Activated naive CD4-positive, alpha-beta T cell treated with anti-CD3 and anti-CD28 coated beads, Interleukin-2, amount 50 U/mL, for 16 hours (primary cell): Measurements from ENCODE around the gene ASXL2.
"Not testable (repeated sequence)": the region's sequence is repeated elsewhere in the genome, so short reads cannot be mapped to it uniquely, and the experiment has no call there.

Source experiments
- DNase-seq: peaks from one replicate; pipeline ENCODE4 v3.0.0-alpha.2; 2020

Gene ASXL2

DNA sequence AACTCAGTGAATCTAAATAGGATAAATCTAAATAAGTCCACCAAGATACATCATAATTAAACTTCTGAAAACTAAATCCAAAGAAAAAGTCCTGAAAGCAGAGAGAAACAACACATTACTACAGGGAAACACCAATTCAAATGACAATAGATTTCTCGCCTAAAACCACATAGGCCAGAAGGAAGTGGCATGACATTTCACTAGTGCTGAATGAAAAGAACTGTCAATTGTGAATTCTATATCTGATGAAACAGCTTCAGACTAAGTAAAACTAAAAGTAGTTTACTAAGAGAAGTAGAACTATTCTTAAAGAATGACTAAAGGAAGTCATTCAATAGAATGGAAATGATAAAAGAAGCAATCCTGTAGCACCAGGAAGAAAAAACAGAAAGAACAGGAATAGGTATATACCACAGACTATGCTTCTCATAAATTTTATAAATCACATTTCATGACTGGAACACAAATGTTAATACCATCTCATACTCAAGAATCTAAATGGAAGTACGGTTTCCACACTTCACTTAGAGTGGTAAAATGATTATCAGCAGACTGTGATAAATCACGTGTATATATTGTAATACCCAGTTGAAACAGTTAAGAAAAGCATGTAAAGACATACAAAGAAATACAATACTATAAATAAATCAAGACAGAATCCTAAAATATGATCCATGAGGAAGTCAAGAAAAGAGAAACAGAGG lies 46.4 kb downstream of the ASXL2 start:
- no peak for DNase-seq

DNA sequence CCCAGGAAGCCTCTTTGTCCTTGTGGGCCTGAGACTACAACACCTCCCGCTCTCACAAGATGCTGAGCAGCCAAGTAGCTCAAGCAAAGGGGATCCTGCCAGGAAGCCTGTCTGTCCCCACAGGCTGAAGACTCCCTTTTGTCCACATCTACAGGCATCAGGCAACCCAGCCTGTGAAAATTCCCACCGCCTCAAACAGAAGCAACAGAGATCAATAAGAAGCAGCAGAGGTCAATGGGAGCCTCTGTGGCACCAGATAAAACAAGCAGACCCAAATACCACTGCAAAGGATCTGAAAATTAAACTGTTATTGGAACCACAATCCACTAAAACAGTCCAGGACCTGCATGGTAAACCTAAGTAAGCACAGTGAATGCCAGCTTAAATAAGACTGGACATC lies 48.5 kb downstream of the ASXL2 start:
- no peak for DNase-seq

DNA sequence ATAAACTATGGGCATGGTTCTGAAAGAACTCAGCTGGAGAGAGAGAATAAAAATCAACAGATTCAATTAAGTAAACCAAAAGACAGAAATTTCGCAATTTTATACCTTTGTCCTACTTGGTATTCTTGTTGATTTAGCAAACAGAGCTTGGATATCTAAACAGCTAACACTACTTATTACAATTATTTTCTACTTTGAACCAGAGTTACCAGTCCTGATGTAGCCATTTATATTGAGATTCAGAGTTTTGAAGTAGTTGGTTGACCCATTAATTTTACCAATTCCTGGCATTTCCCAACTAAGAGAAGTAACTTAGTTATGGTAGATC lies 48.9 kb downstream of the ASXL2 start:
- no peak for DNase-seq

DNA sequence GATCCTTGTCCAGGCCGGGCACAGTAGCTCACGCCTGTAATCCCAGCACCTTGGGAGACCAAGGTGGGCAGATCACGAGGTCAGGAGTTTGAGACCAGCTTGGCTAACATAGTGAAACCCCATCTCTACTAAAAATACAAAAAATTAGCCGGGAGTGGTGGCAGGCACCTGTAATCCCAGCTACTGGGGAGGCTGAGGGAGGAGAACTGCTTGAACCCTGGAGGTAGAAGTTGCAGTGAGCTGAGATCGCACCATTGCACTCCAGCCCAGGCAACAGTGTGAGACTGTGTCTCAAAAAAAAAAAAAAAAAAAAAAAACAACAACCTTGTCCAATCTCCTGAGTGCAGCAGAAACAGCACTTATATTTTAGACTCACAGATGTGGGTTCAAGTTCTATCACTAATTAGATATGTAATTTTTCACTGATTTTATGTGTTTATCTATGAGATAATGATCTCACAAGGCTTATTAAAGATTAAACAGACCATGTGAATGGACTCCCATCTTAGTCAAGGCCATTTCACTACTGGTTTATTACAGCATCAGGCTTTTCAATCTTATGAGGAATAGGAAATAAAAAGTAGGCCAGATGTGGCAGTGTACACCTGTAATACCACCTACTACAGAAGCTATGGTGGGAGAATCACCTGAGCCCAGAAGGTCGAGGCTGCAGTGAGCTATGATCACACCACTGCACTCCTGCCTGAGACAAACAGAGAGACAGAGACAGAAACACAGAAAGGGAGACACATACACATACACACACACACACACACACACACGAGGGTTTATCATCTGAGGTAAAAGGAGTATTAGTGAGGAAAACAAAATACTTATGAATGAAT lies 49.5 kb downstream of the ASXL2 start:
- not testable (repeated sequence) for DNase-seq

DNA sequence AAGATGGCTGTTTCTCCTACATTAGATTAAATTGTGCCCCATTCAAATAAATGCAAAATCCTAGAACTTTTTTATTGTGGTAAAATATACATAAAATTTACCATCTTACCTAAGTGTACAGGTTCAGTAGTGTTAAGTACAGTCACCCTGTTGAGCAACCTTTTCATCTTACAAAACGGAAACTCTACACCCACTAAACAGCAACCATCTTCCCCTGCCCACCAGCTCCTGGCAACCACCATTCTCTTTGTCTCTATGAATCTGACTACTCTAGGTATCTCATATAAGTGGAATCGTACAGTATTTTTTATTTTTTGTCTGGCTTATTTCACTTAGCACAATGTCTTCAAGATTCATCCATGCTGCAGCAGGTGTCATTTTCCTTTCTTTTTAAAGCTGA lies 53.0 kb downstream of the ASXL2 start:
- DNase-seq, result peak; percentile 58

DNA sequence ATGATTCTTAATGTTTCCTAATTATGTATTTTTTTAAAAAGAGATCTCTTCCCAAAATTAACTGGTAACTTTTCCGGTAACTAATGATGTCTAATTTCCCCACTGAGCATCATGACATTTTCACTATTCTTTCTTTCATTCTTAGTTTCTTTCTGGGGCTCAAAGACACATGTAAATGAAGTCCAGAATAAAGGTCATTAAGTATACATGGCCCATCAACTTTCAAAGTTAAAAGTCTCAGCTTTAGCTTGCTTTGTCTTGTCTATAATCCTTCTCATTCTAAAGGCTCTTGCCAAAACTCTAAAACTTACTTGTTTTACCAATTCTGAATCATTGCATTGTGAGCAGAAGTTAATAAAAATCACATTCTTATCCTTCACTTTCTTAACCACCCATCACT lies 53.6 kb downstream of the ASXL2 start:
- DNase-seq, result no peak

DNA sequence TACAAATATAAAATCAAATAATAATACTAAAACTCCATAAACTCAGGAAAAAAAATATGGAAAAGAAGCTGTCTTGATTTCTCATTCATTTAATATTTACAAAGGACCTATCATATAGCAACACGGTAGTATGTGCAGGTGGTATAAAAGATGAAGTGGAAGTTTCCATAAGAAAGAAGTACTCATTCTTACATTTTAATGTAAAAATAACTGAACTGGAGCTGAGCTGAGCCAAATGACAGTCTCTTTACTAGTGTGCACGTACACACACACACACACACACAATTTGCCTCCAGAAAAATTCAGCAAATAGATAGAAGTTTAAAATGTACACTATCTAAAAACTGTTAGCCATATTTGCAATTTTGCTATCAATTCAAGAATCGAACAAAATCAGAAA lies 54.1 kb downstream of the ASXL2 start:
- no peak for DNase-seq

DNA sequence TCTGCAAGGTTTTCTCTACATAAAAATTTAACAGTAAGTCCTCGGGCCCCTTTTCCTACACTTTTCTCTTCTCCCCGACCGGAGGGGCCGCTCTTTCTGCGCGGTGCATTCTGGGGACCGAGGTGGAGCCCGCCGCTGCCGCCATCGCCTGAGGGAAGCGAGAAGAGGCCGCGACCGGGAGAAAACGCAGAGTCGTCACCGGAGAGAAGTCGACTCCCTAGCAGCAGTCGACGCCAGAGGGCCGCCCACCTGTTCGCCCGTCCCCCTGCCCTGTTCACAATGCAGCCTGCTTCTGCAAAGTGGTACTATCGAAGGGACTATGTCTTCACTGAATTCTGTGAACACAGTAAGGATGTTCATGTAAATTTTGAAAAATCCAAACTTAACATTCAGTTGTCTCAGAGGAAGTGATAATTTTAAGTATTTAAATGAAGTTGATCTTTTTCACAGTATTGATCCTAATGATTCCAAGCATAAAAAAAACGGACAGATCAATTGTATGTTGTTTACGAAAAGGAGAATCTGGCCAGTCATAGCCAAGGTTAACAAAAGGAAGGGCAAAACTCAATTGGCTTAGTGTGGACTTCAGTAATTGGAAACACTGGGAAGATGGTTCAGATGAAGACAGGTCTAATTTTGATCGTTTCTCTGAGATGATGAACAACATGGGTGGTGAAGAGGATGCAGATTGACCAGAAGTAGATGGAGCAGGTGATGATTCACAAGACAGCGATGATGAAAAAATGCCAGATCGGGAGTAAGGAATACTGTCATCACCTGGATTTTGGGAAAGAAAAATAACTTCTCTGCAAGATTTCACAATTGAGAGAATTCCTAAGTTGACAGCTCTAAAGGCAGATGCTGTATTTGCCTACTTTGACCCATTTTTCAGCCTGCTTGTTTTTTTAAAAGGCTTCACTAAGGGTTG lies 55.8 kb downstream of the ASXL2 start:
- peak; percentile 59 for DNase-seq

DNA sequence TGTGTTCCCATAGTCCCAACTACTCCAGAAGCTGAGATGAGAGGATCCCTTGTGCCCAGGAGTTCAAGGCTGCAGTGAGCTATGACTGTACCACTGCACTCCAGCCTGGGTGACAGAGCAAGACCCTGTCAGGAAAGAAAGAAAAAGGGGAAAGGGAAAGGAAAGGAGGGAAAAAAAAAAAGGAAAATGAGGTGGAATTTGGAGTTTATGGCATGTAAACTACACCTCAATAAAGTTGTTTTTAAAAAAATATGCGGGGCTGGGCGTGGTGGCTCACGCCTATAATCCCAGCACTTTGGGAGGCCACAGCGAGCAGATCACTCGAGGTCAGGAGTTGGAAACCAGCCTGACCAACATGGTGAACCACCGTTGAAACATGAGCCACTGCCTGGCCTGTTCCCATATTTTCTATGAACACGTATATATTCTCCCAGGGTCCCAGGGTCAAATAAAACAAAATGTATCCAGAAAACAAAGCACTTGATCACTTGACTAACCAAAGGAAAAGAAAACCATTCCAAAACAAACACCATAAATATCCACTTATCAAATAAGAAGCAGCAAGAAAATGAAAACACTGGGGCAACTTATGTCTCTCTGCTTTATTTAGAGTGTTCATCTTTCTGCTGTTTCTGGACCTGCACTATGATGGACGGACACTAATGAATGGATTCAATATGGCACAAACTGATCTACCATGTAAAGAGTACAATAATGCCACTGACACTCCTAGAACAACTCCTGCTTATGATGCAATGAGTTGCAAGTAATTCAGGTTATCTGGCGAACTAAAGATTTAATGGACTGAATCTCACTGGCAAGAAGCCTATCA lies 56.8 kb downstream of the ASXL2 start:
- no peak for DNase-seq

DNA sequence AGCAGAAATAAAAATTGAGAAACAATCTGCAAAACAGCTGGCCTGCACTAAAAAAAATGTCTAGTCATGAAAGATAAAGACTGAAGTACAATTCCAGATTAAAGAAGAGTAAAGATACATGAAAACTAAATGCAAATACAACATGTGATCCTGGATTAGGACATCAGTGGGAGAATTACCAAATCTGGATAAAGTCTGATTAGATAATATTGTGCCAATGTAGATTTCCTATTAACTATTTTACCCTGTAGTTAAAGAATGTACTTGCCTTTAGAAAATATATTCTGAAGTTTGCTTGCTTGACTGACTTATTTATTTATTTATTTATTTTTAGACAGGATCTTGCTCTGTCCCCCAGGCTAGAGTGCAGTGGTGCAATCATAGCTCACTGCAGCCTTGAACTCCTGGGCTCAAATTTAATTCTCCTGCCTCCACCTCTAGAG lies 58.7 kb downstream of the ASXL2 start:
- DNase-seq, result no peak

DNA sequence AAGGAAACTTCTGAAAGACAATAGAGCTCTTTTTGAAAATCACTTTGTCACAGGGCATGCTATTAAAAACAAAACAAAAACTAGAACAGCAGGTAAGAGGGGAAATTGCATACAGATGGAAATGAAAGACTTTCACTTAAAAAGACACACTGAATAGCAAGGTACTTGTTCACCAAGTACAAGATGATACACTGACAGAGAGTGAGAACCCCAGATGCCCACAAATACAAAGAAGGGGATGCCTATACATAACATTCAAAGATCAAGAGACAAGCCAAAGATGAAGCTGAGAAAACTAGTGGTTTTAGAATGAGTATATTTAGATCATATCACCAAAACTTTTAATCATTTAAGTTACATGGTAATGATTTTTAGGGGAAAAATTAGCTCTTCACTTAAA lies 60.7 kb downstream of the ASXL2 start:
- DNase-seq, result no peak

DNA sequence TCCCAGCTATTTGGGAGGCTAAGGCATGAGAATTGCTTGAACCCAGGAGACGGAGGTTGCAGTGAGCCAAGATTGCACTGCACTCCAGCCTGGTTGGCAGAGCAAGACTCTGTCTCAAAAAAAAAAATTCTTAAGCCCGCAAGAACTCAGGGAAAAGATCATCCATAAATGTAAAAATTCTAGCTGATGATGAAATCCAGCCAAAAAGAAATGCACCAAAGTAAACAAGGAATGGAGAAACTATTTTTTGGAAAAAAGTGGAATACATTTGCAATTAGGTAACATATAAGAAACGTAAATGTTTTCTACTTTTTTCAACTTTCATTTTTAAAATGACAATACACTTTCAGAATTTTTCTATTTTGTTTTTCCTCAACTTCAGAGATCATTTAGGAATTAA lies 61.3 kb downstream of the ASXL2 start:
- DNase-seq, result no peak

DNA sequence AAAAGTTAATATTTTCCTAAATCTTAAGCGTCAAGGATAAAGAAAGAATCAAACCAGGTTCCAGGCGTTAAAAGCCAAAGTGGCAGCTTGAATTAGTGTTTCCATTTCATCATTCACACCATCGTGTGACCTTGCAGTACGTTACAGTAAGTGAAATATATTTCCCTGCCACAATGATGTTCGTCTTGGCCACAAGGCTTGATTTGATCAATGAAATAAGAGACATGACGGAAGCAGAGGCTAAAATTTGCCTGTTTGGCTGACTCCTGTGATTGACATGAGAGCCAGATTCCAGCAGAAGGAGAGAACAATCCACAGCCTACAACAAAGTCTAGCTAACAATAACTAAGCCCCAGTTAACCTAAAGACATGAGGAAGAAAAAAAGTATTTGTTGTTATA lies 62.0 kb downstream of the ASXL2 start:
- no peak for DNase-seq

DNA sequence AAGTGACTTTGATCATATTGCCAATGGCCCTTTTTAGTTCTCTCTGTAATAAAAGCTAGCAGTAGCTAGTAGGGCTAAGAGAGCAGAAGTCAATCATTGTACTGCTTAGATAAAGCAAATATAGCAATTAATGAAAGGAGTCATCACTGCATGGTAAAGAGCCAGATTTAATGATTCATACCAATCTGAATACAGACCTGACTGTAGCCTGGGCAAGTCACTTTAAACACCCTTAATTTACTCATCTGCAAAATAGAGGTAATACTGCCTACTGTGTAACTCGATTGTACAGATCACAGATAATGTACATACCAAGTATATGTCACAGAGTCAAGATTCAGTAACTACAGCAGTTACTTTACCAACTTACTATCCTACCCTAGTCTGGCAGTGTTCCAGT lies 63.6 kb downstream of the ASXL2 start:
- no peak for DNase-seq

DNA sequence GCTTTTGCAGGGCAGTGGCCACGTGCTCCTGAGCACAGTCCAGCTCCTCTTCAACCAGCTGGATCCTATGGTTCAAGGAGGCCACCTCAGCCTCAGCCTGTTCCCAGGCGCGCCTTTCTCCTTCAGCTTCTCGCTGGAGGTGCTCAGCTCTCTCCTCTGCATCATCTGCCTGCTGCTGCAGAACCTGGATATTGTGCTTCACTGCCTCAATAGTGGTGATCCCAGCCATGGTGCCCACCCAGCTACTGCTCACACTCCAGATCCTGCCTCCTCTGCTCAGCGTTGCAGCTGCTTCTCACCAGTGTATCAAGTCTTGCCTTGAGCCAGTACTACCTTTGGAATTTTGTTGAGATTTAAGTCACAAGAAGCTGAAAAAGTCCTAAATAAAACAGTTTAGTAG lies 67.9 kb downstream of the ASXL2 start:
- no peak for DNase-seq

DNA sequence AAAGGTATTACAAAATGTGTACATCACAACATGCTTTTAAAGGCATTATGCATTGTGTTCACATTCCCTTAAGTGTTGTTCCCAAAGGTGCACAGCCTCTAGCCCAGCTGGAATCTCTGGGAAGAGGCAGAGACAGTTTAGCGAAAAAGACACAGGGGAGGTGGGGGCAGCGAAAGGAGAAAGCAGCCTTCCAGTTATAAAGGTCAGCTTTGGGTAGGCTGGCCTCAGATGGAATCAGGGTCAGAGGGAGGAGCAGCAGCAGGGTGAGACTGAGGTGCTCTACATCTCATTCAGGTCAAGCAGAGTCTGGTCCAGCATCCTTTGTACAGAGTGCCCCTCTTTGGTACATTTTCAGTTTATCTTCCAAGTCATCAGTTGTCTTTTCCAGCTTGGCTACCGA lies 68.6 kb downstream of the ASXL2 start:
- DNase-seq, result no peak

DNA sequence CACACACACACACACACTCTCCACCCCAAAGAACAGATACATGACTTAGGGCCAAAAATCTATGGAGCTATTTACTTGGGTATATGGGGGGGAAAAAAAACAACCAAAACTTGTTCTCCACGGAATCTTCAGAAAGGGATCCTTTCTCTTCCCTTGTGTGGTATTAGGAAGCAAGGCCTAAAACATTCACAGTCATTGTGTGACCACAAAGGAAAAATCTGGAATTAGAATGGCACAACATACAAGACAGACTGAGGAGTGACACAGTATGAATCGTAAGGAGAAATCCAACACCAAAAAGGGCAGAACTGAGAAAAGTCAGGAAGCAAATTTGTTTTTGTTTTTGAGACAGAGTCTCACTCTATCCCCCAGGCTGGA lies 70.3 kb downstream of the ASXL2 start:
- no peak for DNase-seq

DNA sequence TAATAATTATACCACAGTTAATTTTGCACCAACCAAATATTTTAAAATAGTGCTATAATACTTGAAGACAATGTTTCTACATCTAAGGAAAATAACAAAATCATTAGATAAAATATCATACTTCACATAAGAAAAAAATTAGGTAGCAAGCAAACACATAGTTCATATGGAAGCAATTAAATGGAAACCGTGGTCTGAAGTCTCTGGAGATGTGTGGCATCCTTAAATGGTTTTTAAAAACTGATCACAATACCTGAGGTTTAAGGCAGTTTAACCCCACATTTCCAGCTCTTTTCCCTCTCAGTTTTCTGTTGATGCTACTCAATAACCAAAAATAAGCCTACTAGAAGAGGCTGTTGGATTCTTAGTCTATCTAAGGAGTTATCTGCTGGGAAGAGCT lies 71.3 kb downstream of the ASXL2 start:
- DNase-seq, result no peak

DNA sequence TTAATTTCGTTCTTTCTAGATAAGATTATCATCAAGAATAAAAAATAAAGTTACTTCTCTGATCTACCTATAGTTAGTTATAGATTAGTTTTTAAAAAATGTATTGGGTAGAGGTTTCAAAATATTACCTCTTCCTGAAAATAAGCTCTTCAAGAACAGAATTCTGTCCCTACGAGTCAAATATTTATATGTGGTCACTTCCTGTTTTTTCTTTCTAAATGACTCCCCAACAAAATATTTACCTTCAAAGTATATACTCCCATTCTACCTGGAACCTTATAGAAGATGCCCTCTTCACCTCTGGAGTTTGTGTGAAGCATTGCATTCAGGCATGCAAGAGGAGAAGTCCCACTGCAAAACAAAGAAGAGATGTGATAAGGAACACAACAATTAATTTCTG lies 72.3 kb downstream of the ASXL2 start:
- DNase-seq, result no peak

DNA sequence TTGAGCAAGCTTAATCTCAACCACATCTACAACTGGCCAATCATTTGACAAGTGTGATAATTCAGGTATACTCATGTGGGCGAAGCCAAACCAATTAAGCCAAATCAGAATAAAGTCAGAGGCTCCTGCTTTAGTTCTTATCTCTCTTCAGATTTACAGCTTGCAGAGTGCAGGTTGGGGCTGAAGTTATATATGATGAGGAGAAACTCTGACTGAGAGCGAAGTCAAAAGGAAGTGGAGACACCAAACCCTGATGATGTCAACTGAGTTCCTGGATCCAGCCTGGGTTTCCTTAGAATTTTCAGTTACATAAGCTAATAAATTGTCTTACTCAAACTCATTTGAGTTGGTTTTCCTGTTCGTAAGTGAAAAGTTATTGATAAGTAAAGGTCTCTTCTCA lies 73.9 kb downstream of the ASXL2 start:
- DNase-seq, result no peak

DNA sequence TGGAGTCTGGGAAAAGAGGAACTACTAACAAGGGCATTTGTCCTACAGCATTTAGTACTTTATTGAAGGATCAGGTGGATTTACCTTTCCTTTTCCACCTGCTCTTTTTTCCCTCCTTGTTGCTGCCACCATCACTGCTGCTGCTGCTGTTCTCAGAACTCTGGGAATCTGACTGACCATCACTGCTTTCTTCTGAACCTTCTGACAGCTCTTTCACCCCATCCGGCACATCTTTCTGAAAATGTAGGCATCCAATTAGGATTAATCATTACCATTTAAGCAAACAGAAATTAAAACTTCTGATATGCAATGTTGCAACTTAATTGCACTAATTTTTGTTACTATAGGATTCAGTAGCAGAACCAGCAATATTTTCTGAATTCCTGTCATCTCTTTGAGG lies 79.0 kb downstream of the ASXL2 start:
- DNase-seq, result no peak

DNA sequence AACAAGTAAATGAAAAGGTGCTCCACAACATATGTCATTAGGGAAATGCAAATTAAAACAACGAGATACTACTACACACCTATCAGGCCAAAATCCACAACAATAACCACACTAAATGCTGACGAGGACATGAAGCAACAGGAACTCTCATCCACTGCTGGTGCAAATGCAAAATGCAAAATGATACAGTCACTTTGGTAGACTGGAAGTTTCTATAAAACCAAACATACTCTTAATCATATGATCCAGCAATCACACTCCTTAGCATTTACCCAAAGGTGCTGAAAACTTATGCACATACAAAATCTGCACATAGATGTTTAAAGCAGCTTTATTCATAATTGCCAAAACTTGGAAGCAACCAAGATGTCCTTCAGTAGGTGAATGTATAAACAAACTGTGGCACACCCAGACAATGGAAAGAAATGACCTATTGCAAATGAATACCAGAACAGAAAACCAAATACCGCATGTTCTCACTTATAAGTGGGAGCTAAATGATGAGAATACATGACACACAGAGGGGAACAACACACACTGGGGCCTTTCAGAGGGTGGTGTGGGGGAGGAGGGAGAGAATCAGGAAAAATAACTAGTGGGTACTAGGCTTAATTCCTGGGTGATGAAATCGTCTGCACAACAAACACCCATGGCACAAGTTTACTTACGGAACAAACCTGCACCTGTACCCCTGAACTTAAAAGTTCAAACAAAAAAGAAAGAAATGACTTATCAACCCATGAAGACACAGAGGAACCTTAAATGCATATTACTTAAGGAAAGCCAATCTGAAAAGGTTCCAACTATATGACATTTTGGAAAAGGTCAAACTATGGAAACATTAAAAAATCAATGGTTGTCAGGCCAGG lies 80.4 kb downstream of the ASXL2 start:
- DNase-seq, result no peak
